Iris pigment epithelial cell (primary cell): ENCODE measurements around the gene PTPRS.

Source experiments
- DNase-seq: peaks from one replicate; pipeline ENCODE4 v3.0.0-alpha.2; 2011; ENCODE audit warnings: low read depth

Gene PTPRS

DNA sequence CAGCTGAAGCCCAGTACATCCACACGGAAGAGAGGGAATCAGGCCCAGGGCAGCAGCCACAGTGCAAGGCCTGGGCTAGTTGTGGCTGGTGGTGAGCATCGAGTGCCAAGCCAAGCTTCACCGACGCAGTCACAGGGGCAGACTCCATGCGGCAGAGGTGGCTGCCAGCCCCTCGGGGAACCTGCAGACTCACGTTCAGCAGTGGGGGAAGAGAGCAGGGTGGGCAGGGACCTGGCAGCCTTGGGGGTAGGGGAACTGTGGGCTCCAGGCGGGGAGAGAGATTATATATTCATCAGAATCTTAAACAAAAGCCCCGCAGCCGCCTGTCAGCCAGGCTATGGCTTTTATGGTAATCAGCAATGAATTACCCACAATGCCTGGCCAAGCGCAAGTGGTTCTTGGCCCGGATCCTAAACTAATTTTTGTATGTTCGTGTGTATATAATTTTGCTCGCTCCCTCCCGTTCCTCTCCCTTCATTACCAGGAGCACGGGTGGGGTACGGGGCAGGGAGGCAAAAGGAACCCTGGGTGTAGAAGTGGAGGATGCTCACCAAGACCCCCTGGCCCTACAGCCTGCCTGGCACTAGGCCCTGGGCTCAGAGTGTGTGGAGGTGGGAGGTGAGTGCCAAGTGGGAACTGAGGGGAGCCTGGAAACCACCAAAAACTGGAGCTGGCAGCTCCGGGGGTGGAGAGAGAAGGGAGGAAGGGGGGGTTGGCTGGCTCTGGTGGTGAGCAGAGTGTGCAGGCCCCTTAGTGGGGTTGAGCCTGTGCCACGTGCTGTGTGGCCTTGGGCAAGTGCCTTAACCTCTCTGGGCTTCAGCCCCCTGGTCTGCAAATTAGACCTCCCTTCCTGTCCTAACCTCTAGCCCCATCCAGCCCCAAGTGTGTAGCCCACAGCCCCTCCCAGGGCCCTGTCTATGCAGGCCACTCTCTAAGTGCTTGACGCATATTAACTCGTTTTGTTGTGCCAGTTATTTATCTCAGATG is 31.9 kb downstream of the PTPRS start:
- peak; percentile 90 for DNase-seq

DNA sequence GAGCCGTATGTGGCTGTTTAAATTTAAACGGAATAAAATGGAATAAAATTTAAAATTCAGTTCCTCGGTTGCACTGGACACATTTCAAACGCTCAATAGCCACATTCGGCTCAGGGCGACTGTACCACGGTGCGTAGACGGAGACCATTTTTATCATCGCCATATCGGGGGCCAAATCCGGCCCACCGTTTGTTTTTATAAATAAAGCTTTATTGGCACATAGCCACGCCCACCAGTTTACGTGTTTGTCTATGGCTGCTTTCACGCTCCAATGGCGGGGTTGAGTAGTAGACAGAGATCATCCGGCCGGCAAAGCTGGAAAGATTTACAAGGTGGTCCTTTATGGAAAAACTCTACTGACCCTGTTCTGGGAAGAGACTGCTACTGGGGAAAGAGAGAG is 33.0 kb downstream of the PTPRS start:
- DNase-seq: no peak

DNA sequence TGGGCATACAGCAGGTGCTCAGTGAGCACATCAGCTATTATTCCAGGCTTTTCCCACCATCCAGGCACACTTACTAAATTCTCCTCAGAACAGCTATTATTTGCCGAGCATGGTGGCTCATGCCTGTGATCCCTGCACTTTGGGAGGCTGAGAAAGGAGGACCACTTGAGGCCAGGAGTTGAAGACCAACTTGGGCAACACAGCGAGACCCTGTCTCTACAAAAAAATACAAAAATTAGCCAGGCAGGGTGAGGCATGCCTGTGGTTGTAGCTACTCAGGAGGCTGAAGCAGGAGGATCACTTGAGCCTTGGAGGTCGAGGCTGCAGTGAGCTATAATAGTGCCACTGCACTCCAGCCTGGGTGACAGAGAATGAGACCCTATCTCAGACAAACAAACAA is 35.4 kb downstream of the PTPRS start:
- no peak for DNase-seq

DNA sequence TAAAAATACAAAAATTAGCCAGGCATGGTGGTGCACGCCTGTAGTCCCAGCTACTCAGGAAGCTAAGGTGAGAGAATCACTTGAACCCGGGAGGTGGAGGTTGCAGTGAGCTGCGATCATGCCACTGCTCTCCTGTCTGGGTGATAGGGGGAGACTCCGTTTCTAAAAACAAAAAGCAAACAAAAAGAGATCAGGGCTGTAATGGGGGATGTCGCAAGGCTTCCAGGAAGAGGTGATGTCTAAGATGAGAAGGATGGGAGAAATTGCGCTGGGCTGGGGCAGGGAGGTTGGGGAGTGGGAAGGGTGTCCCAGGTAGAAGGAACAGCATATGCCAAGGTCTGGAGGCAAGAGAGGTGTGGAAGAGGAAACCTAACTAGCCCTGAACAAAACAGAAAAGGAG is 36.1 kb downstream of the PTPRS start:
- no peak for DNase-seq

DNA sequence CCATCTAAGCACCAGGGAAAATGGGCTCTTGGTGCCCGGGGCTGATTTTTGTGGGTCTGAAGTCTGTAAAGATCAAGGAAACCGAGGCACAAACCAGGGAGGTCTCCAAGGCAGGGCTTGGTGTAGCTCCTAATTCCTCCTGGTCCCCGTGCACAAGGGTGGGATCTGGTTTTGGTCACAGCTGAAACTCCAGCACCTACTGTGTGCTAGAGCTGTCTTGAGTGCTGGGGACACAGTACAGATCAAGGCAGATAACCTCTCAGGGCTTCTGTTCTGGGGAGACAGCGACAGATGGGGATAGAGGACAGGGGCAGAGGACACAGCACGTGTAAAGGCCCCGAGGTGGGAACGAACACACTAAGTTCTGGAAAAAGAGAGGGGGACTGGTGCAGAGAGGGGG is 37.4 kb downstream of the PTPRS start:
- no peak for DNase-seq

DNA sequence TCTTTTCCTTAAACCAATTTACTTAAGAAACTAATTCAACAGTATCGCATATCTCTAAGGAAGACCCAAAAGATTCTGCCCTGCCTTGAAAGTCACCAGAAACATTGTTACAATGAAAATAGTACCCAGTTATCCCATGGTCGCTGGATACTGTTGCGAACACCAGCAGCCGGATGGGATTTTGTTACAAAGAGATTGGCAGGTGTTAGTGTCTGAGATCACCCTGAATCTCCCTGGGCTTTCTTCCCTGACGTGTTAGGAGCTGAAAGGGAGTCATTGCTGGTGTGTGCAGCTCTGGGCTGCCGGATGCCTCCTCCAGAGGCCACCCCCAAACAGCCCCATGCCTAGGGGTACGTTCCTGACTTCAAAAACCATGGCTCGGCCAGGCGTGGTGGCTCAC is 38.2 kb downstream of the PTPRS start:
- DNase-seq: no peak

DNA sequence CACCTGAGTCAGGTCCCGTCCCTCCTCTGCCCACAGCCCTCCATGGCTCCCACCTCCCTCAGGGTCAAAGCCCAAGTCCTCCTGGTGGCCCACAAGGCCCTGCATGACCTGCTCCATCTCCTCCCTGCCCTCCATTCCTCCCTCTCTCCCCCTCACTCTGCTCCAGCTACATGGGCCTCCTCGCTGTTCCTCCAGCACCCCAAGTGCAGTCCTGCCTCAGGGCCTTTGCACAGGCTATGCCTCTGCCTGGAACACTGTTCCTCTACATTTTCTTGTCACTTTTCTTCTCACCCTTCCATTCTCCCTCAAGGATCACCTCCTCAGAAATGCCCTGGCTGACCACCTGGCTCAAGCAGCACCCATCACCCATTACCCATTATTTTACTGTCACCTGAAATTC is 41.5 kb downstream of the PTPRS start:
- no peak for DNase-seq

DNA sequence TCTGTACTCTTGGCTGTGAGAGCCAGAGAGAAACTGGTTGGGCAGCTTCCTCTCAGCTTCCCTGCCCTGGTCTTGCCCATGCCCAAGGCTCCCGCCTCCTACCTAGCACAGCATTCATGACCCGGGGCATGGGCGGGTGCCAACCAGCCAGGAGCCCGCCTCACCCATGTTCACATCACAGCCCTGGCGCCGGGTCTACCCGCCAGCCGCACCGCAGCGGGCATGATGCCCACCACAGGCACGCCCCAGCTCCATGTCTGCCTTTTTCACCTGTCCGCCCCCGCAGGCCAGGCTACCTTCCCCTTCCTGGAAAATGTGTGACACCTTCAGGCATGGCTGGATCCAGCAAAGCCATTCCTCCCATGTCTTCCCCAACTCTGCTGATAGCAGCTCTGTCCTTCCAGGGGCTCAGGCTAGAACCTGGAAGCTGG is 42.1 kb downstream of the PTPRS start:
- no peak for DNase-seq

DNA sequence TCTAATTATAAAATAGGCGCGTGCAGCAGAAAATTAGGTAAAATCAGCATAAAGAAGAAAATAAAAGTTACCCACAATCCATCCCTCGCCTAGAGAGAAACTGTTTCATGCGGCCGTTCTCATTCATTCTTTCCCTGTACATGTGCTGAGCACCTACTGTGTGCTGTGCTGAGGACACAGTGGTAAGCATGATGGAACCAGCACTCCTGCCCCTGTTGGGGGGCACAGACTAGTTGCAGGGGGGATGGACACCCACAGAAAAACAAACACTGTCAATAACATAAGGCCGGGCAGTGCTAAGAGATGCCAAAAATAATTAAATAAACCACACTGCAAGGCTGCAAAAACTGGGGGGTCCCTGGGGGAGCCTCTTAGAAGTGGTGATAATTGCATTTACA is 43.3 kb downstream of the PTPRS start:
- no peak for DNase-seq

DNA sequence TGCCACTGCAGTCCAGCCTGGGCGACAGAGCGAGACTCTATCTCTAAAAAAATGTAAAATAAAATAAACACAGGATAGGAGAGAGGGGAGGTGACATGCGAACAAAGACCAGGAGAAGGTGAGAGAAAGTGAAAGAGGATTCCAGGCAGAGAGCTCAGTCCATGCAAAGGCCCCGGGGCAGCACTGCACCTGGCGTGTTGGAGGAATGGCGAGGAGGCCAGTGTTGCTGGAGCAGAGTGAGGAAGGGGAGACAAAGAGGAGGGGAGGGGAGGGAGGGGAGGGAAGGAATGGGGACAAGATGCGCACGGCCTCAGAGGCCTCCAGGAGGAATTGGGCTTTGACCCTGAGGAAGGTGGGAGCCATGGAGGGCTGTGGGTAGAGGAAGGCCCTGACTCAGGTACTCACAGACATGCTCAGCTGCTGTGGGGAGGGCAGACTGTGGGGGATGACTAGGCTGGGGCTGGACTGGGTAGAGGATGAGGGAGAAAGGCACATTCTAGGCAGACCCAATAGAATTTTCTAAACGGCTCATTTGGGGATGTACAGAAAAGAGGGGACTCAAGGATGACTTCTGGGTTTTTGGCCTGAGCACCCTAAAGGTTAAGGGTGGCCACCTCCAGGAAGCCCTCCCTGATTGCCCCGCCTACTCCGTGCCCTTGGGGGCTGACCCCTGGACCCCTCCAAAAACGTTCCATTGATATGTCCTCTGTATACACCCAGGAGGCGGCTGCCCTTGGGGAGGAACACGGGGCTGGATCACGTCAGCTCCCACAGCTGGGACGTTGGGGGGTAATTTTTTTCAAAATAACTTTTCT is 43.9 kb downstream of the PTPRS start:
- no peak for DNase-seq

DNA sequence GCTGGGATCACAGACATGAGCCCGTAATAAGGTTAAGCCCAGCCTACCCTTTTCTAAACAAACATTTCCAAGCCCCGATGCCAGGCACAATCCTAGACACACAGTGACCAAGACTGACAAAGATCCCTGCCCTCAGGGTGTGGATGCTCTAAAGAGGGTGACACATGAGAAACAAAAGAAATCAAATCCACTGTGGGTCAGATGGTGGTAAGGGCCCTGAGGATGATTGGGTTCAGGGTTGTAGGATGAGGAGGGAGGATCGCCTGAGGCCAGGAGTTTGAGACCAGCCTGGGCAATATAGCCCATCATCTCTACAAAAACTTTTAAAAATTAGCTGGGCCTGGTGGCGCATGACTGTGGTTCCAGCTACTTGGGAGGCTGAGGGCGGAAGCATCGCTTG is 44.6 kb downstream of the PTPRS start:
- DNase-seq: no peak

DNA sequence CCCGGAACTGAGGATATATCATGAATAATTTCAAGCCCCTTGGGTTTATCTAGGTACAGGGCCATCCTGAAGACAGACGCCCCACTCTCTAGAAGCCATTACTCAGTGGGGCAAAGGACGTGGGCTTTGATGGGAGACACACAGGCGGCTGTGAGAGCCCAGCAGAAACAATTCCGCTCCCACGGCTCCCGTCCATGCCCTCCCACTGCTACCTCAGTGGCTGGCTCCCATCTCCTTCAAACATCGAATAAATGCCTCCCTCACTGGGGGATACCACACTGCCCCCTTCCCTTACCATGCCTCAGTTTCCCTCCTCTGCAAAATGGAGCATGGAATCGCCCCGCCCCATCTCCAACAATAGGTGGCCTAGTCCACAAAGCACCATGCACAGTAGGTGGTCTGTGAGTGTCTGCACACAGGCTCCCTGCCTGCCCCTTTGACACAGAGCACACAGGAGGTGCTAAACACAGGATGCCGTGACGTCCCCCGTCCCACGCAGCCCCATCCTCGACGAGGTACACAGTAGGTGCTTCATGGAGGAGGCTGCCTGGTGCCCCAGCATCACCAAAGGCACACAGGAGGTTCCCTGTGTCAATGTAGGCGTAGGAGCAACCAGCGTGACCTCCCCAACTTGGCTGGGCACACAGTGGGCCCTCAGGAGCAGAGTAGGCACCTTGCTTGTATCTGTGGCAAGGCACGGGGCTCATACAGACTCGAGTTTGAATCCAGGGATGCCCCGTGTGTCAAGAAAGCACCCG is 46.0 kb downstream of the PTPRS start:
- DNase-seq: no peak

DNA sequence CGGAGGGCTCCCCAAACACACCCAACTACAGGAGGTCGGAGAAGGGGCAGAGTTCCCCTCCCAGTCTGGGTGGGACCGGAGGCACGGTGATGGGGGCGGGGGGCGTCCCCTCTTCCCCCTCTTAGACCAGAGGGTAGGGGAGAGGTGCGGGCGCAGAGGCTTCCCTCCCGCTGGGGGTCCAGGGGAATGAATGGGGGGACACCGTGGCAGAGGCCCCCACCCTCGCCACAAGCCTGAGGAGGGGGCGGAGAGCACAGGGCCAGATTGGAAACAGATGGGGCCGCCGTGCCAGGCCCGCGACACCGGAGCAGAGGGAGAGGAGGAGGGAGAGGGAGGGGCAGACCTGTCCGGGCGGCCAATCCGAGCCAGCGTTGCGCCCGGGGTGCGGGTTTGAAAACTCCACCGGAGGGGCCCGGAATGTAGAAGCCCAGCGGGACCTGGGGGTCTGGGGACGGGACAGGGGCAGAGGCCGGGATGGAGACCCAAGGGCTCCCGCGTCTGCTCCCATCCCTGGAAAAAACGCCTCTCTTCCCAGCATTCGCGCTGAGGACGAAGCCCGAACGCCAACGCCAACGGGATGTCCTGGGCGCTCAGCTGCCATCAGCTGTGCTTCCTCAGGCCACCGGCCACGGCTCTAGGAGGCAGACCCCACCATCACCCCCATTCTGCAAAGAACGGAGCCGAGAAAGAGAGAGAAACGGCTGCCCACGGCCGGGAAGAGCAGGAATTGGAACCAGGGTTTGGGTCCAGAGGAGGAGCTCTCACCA is 46.8 kb downstream of the PTPRS start:
- peak; percentile 46 for DNase-seq

DNA sequence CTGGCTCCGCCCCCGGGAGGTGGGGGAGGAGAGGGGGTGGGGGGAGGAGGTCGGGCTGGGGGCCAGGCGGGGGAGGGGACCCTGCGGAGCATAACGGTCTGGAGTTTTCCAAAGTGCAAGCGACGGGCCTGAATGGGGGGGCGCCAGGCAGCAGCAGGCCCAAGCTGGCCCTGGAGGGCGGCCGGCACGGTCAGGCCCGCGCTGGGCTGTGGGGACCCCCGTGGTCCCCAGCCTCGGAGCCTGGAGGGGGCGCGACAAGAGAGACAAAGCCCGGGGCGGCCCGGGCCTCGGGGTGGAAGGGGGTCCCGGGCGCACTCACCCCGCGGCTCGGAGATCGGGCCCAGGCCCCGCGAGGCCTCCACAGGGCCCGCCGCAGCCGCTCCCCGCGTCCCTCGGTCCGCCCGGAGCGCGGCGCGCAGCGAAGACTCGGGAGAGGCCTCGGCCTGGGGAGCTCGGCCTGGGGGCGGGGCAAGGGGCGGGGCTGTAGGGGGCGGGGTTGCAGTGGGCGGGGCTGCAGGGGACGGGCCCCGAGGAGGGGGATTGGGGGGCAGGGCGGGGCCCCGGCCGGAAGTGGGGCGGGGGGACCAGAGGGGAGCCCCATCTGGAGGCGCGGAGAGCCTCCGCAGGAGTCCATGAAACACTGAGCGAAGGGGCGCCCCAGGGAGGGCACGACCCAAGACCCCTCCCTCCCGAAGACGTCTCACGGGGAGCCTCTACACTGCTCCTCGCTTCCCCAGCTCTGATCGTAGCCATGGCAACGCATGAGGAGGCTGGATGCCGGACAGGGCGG is 47.6 kb downstream of the PTPRS start:
- peak; percentile 76 for DNase-seq

DNA sequence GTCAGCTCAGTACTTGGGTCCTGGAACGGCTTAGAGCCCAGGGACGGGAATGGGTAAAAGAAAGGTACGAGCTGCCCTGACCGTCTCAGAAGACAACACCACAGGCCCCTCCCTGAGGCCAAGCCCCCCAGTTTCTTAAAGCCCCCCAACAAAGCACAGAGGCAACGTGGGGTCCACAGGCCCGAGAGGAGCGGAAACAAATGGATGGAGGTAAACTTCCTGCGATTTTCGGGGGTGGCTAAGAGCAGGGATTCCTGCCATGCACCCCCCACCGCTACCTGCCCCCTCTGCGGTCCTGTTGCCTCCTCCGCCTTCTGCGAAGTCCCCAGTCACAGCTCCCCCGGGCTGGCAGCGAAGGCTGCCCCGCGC is 48.2 kb downstream of the PTPRS start:
- no peak for DNase-seq

DNA sequence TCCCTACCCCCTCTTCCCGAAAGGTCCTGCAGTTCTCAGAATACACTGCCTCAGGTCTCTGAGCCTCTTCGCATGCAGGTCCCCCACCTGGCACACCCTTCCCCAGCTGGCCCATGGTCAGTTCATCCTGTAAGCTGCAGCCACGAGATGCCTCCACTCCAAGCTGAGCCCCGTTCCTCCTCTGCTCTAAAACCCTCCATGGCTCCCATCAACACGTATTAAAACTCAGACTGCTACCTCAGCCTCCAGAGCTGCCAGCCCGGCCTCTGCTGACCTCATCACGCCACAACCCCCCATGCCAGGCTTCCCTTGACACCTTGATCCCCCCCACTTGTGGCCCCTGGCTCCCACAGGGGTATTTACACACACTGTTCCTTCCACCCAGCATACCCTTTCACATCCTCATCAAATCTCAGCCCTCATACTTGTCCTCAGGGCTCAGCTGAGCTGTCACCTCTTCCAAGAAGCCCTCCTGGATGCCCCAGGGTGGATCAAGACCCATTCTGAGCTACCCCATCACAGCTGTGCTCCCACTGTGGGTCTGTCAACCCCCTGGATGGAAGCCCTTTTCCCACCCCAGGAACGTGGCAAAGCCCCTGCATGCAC is 48.9 kb downstream of the PTPRS start:
- no peak for DNase-seq
